Lung (tissue), 12 donors: ENCODE results near the gene IFNL4. TPM values are rescaled to one million over a fixed set of nuclear protein-coding genes. Genes with fewer than 3 reads are reported as not detected.

Experiments
- ATAC-seq: fragments of 200-7000 bp; cut with Tn5 transposase; one replicate; pipeline ENCODE4 v1.9.1; 2020; ENCODE audit warnings: moderate number of reproducible peaks; ENCODE audit not compliant: insufficient read depth, low FRiP score
- DNase-seq, 3 donors: peaks; one replicate each; pipeline ENCODE4 v3.0.0-alpha.2; 2013 to 2017
- H3K27ac ChIP-seq, 2 donors: one replicate each; pipeline ENCODE4 v1.5.1; 2013; ENCODE audit warnings: mild to moderate bottlenecking in 2 of 2, moderate library complexity in 2 of 2, control low read depth in 1 of 2, inconsistent platforms in 1 of 2, low read depth in 1 of 2, low read length in 1 of 2
- H3K27me3 ChIP-seq, 3 donors: one replicate each; pipeline ENCODE4 v1.5.1; 2013; ENCODE audit warnings: low read length in 2 of 3; ENCODE audit not compliant: control insufficient read depth in 3 of 3, insufficient read depth in 3 of 3
- H3K36me3 ChIP-seq, 4 donors: one replicate each; pipeline ENCODE4 v1.5.1; 2013; ENCODE audit warnings: low read length in 4 of 4, mild to moderate bottlenecking in 1 of 4, moderate library complexity in 1 of 4; ENCODE audit not compliant: control insufficient read depth in 4 of 4, insufficient read depth in 4 of 4
- H3K4me1 ChIP-seq, 5 donors: one replicate each; pipeline ENCODE4 v1.5.1; 2013; ENCODE audit warnings: low read length in 5 of 5, mild to moderate bottlenecking in 2 of 5, moderate library complexity in 1 of 5; ENCODE audit not compliant: control insufficient read depth in 5 of 5, insufficient read depth in 5 of 5
- H3K4me3 ChIP-seq: one replicate; pipeline ENCODE4 v1.5.1; 2013; ENCODE audit warnings: mild to moderate bottlenecking, control low read depth, moderate library complexity
- H3K9ac ChIP-seq, 2 donors: one replicate each; pipeline ENCODE4 v1.5.1; 2013; ENCODE audit warnings: low read length in 2 of 2, control low read depth in 1 of 2; ENCODE audit not compliant: insufficient read depth in 1 of 2
- H3K9me3 ChIP-seq, 4 donors: one replicate each; pipeline ENCODE4 v1.5.1; 2013; ENCODE audit warnings: low read length in 3 of 4, mild to moderate bottlenecking in 1 of 4, moderate library complexity in 1 of 4; ENCODE audit not compliant: control insufficient read depth in 4 of 4, insufficient read depth in 3 of 4
- CTCF ChIP-seq: IDR thresholded peaks from 2 replicates; pipeline ENCODE4 v1.5.1; 2012; ENCODE audit warnings: mild to moderate bottlenecking; ENCODE audit errors: control extremely low read depth, extremely low read depth
- WGBS, 2 donors: extraction: QIAGEN DNeasy Blood & Tissue Kit; methylation state at CpG; one replicate each; pipeline ENCODE4 v1.1.7; 2013; 5-methylcytosine and 5-hydroxymethylcytosine counted together
- polyA plus RNA-seq, 2 donors: library from polyadenylated mRNA; stranded (reverse); fragments of 200-250 nt; gene quantifications; one replicate each; pipeline ENCODE4 v1.2.1, GENCODE V29; 2013
- total RNA-seq, 2 donors: library from RNA; depleted of rRNA in 1 of 2; stranded (reverse); fragments of >200 nt in 1 of 2; gene quantifications; one replicate each; pipeline ENCODE4 v1.2.1, GENCODE V29; 2014 to 2021
- donor health status: control.
- donor health status: control.
- donor health status: Bipolar disorder and iron deficiency.
- donor health status: healthy.
- donor health status: DM: yes; HTN: yes; CAD: no.

Gene IFNL4
- total and polyA plus RNA-seq, 4 donors: not detected

- DNase-seq (peak in 2 of 3 donors; percentile 1 to 29), ATAC-seq (peak; percentile 66)
- Histone ChIP-seq H3K36me3 (no peaks in the 10 kb centered on the region), H3K4me1 (peaks cover 0 to 1% (median 0%) of the 10 kb centered on the region in 5 donors), H3K9me3 (peaks cover 0 to 2% (median 0%) of the 10 kb centered on the region in 4 donors), H3K27ac (no peak overlapping the region), H3K27me3 (peaks cover 0 to 5% (median 0%) of the 10 kb centered on the region in 3 donors), H3K9ac (no peak overlapping the region), H3K4me3 (no peak overlapping the region)
- WGBS, 2 donors: 35 to 38% methylated on average over 22 of the region's 22 CpGs
- TF ChIP-seq CTCF: no peak
These were observed 11.2 kb downstream of the IFNL4 start for GRCh38 chr19:39237200-39238184.

- Histone ChIP-seq H3K9me3 (peaks cover 0 to 2% (median 0%) of the 10 kb centered on the region in 4 donors), H3K36me3 (no peaks in the 10 kb centered on the region), H3K9ac (no peak overlapping the region), H3K27me3 (peaks cover 0 to 5% (median 0%) of the 10 kb centered on the region in 3 donors), H3K27ac (no peak overlapping the region), H3K4me1 (peaks cover 0 to 1% (median 0%) of the 10 kb centered on the region in 5 donors), H3K4me3 (no peak overlapping the region)
- TF ChIP-seq CTCF: no peak
- WGBS, 2 donors: 71 to 80% methylated on average over 9 to 12 of the region's 12 CpGs
- no peak for ATAC-seq
- no peak for DNase-seq
These were observed 12.1 kb downstream of the IFNL4 start for GRCh38 chr19:39236527-39236926.

- WGBS, 2 donors: 87 to 94% methylated on average over 5 of the region's 5 CpGs
- peaks cover 0 to 3% (median 0%) of the 10 kb centered on the region in 4 donors for H3K9me3 ChIP-seq
- ATAC-seq (no peak), DNase-seq (no peak)
- TF ChIP-seq CTCF: no peak
- H3K27ac ChIP-seq: no peak overlapping the region
- no peak overlapping the region for H3K4me3 ChIP-seq
- peaks cover 0 to 5% (median 2%) of the 10 kb centered on the region in 3 donors for H3K27me3 ChIP-seq
- no peaks in the 10 kb centered on the region for H3K4me1 ChIP-seq
- H3K9ac ChIP-seq: no peak overlapping the region
- H3K36me3 ChIP-seq: no peaks in the 10 kb centered on the region
These were observed 15.9 kb downstream of the IFNL4 start for GRCh38 chr19:39232708-39233107.
